CD8-positive, alpha-beta memory T cell (primary cell): ENCODE results near the gene CDH24. TPM values are rescaled to one million over a fixed set of nuclear protein-coding genes. Genes with fewer than 3 reads are reported as not detected.

Experiments used
- CTCF ChIA-PET: fragments of 350-600 bp; sonication (Branson Sonifier 250); formaldehyde crosslinking; loops from one replicate; lab custom pipeline; 2021; ENCODE audit warnings: antibody characterized with exemption; lab: Charles Lee
- POLR2A ChIA-PET: fragments of 350-600 bp; sonication (Branson Sonifier 250); formaldehyde crosslinking; loops from one replicate; lab custom pipeline; 2021; ENCODE audit warnings: antibody characterized with exemption; lab: Charles Lee
- DNase-seq, 5 donors: peaks; one replicate each; pipeline versions ENCODE4 v3.0.0 to v3.0.0-alpha.2; 2020 to 2022; ENCODE audit warnings: mixed read lengths in 1 of 5
- H3K27ac ChIP-seq: one replicate; pipeline ENCODE4 v1.7.0; 2013; ENCODE audit warnings: low read depth, mild to moderate bottlenecking, low read length, moderate library complexity
- H3K27me3 ChIP-seq: 2 replicates; pipeline ENCODE4 v1.7.0; 2013; ENCODE audit warnings: low read length, mild to moderate bottlenecking; ENCODE audit not compliant: insufficient read depth, poor library complexity, severe bottlenecking
- H3K36me3 ChIP-seq: 2 replicates; pipeline ENCODE4 v1.7.0; 2013; ENCODE audit warnings: mild to moderate bottlenecking, low read length, moderate library complexity; ENCODE audit not compliant: insufficient read depth
- H3K4me1 ChIP-seq: 2 replicates; pipeline ENCODE4 v1.7.0; 2013; ENCODE audit warnings: mild to moderate bottlenecking, low read length, moderate library complexity; ENCODE audit not compliant: insufficient read depth
- H3K4me3 ChIP-seq: 2 replicates; pipeline ENCODE4 v1.7.0; 2013; ENCODE audit warnings: mild to moderate bottlenecking, low read length
- H3K9me3 ChIP-seq: 2 replicates; pipeline ENCODE4 v1.7.0; 2013; ENCODE audit warnings: mild to moderate bottlenecking, low read length
- H3K27ac Mint-ChIP-seq, 8 donors: one replicate each; pipeline ENCODE4 v1.8.0; 2020 to 2021; ENCODE audit warnings: mixed read lengths in 8 of 8, mild to moderate bottlenecking in 6 of 8, inconsistent platforms in 3 of 8, moderate library complexity in 3 of 8
- H3K27me3 Mint-ChIP-seq, 2 donors: one replicate each; pipeline ENCODE4 v1.8.0; 2020 to 2021; ENCODE audit warnings: mixed read lengths in 2 of 2, mild to moderate bottlenecking in 1 of 2, moderate library complexity in 1 of 2
- H3K36me3 Mint-ChIP-seq, 3 donors: one replicate each; pipeline ENCODE4 v1.8.0; 2020 to 2021; ENCODE audit warnings: mixed read lengths in 3 of 3, inconsistent platforms in 1 of 3, mild to moderate bottlenecking in 1 of 3
- H3K4me1 Mint-ChIP-seq, 3 donors: one replicate each; pipeline ENCODE4 v1.8.0; 2020 to 2021; ENCODE audit warnings: mixed read lengths in 3 of 3, inconsistent platforms in 1 of 3, mild to moderate bottlenecking in 1 of 3
- H3K4me3 Mint-ChIP-seq, 7 donors: one replicate each; pipeline ENCODE4 v1.8.0; 2020 to 2021; ENCODE audit warnings: mixed read lengths in 7 of 7, mild to moderate bottlenecking in 6 of 7, moderate library complexity in 4 of 7, inconsistent platforms in 2 of 7
- H3K9me3 Mint-ChIP-seq, 5 donors: one replicate each; pipeline ENCODE4 v1.8.0; 2020 to 2022; ENCODE audit warnings: mixed read lengths in 5 of 5, mild to moderate bottlenecking in 3 of 5, moderate library complexity in 2 of 5, inconsistent platforms in 1 of 5
- polyA plus RNA-seq: library from polyadenylated mRNA; unstranded; fragments of 300-500 nt; fragmentation: Illumina TruSeq; gene quantifications from one replicate; pipeline ENCODE4 v1.2.3, GENCODE V29; 2021
- total RNA-seq, 2 experiments: library from RNA; stranded (reverse); gene quantifications; one replicate each; pipeline ENCODE4 v1.2.3, GENCODE V29; 2021

The CDH24 gene
- under 1 TPM; 0.82 to 0.88 TPM for total RNA-seq
- polyA plus RNA-seq: 0.36 TPM

DNA sequence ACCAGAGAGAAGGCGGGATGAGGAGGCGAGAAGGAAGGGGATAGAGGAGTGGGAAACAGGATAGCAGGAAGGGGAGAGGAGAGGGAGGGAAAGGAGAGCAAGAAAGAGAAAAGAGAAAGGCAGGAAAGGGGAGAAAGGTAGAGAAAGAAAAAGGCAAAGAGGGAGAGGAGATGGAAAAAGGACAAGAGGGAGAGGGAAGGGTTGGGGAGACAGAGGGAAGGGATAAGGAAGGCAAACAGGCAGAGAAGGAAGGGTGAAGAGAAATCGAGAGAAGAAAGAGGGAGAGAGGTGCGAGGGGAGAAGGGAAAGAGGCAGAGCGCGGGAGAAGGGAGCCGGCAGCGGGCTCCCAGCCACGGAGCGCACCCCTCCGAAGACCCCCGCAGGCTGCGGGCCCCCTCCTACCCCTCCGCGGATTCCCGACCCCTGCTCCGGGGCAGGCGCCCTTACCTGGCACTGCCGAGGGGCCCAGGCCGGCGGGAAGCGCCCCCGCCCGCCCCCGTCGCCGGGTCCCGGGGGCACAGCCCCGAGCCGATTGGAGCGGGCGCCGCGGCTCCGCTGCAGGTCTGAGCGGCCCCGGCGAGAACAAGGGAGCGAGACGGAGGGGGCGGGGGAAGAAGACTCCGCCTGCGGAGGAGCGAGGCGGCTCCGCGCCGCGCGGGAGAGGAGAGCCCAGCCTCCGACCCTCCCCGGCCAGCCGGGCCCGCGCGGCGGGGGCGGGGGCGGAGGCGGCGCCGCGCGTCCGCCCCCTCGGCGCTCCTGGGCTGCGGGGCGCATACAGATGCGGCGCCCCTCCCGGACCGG is at the start of gene CDH24:
Gene CDH24 (minus strand): TSS at position 565 of the 801 bp plus-strand sequence. CDS start 1,787 bp downstream, outside the sequence.
- Mint-ChIP-seq H3K4me1 (peaks cover 16 to 19% (median 18%) of the 10 kb centered on the region in 3 donors), H3K27me3 (no peaks in the 10 kb centered on the region), H3K4me3 (peak within 1 kb of the TSS; percentile 85 to 95 (median 90)), H3K9me3 (no peaks in the 10 kb centered on the region), H3K36me3 (peaks cover 0 to 38% (median 8%) of the 10 kb centered on the region in 3 donors), H3K27ac (peak within 1 kb of the TSS; percentile 2 to 95 (median 80))
- Histone ChIP-seq H3K4me3 (peak within 1 kb of the TSS; percentile 74), H3K27ac (no peak within 1 kb of the TSS), H3K36me3 (peaks cover 21% of the 10 kb centered on the region), H3K4me1 (peaks cover 14% of the 10 kb centered on the region), H3K9me3 (no peaks in the 10 kb centered on the region), H3K27me3 (no peaks in the 10 kb centered on the region)
- ChIA-PET CTCF (interaction anchor here (0.7 to 21.2 kb wide), 33 partner anchors 8 to 487 kb away, joined by 3 to 732 read pairs (median 5); partner anchors contain the start of genes ACIN1, AJUBA, C14orf119 and PRMT5), POLR2A (interaction anchor here (0.5 to 1.5 kb wide), 6 partner anchors 50 to 487 kb away, joined by 3 to 14 read pairs (median 6); partner anchors contain the start of gene AJUBA)
- DNase-seq: peak; percentile 51 to 80 (median 67)

DNA sequence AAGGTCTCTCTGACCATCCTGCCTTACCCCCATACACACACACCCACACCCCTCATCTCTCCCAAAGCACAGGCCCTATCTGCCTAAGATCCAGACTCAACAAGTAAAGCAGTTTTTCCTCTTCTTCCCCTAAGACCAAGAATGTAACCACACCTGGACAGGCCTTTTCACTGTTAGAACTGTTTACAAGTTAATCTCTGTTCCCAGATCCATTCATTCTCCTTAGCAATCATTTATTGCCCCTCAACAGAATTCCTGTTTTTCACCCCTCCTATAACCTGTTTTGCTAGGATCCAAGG is 49.4 kb upstream of the CDH24 start:
- POLR2A ChIA-PET: no interaction called here

DNA sequence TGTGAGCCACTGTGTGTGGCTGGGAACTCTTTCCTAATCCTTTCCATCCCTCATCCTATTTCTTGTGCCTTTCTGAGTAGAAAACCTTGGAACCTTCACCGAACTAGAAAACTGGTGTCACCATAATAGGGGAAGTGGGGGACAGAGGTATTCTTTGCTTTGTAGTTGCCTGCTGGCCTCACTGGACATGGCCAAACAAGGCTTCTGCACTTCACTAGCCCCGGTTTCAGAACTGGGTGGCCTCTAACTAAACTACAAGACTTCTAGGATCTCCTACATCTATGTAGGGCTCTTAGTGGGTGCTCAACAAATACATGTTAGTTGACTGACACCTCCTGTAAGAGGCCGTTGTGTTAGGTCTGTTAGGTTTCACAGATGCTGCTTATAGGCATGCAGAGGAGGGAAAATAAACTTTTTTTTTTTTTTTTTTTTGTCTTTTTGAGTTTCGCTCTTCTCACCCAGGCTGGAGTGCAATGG is 48.1 kb upstream of the CDH24 start:
- peaks cover 0 to 3% (median 0%) of the 10 kb centered on the region in 3 donors for H3K4me1 Mint-ChIP-seq
- H3K4me3 Mint-ChIP-seq: no peak overlapping the region
- Histone ChIP-seq H3K4me3 (no peak overlapping the region), H3K27ac (no peak overlapping the region), H3K36me3 (no peaks in the 10 kb centered on the region), H3K27me3 (no peaks in the 10 kb centered on the region), H3K9me3 (no peaks in the 10 kb centered on the region), H3K4me1 (no peaks in the 10 kb centered on the region)
- H3K27ac Mint-ChIP-seq: no peak overlapping the region
- H3K27me3 Mint-ChIP-seq: no peaks in the 10 kb centered on the region
- H3K9me3 Mint-ChIP-seq: no peaks in the 10 kb centered on the region
- ChIA-PET POLR2A (no interaction called here), CTCF (no interaction called here)
- no peak for DNase-seq
- H3K36me3 Mint-ChIP-seq: peaks cover 0 to 1% (median 0%) of the 10 kb centered on the region in 3 donors

More for the DNA sequence above, 49.4 kb upstream of the CDH24 start:
- Histone ChIP-seq H3K27me3 (no peaks in the 10 kb centered on the region), H3K4me3 (no peak overlapping the region), H3K36me3 (no peaks in the 10 kb centered on the region), H3K9me3 (no peaks in the 10 kb centered on the region), H3K4me1 (no peaks in the 10 kb centered on the region), H3K27ac (no peak overlapping the region)
- H3K36me3 Mint-ChIP-seq: peaks cover 0 to 1% (median 0%) of the 10 kb centered on the region in 3 donors
- no peaks in the 10 kb centered on the region for H3K4me1 Mint-ChIP-seq
- CTCF ChIA-PET: interaction anchor here (1.5 kb wide), 1 partner anchor 14 kb away, joined by 3 read pairs; no protein-coding TSS in a partner anchor
- H3K27ac Mint-ChIP-seq: no peak overlapping the region
- H3K27me3 Mint-ChIP-seq: no peaks in the 10 kb centered on the region
- H3K9me3 Mint-ChIP-seq: no peaks in the 10 kb centered on the region
- no peak for DNase-seq
- H3K4me3 Mint-ChIP-seq: no peak overlapping the region

- H3K4me1 Mint-ChIP-seq: peaks cover 0 to 3% (median under 1%) of the 10 kb centered on the region in 3 donors
- DNase-seq: no peak
- Histone ChIP-seq H3K4me1 (no peaks in the 10 kb centered on the region), H3K27me3 (no peaks in the 10 kb centered on the region), H3K27ac (no peak within 1 kb of the TSS), H3K36me3 (no peaks in the 10 kb centered on the region), H3K9me3 (no peaks in the 10 kb centered on the region), H3K4me3 (no peak within 1 kb of the TSS)
- peaks cover 0 to 1% (median 0%) of the 10 kb centered on the region in 3 donors for H3K36me3 Mint-ChIP-seq
- ChIA-PET CTCF (no interaction called here), POLR2A (no interaction called here)
- no peaks in the 10 kb centered on the region for H3K9me3 Mint-ChIP-seq
- H3K27ac Mint-ChIP-seq: peak within 1 kb of the TSS in 1 of 8 donors; percentile 2
- H3K27me3 Mint-ChIP-seq: no peaks in the 10 kb centered on the region
- H3K4me3 Mint-ChIP-seq: no peak within 1 kb of the TSS
Observed at GRCh38 chr14:23104591-23105347, 47.4 kb upstream of the CDH24 start, which contains the start of gene CIROP. Gene CIROP (minus strand): TSS chr14:23104989. CDS start chr14:23104920, 69 bp downstream.

GRCh38 chr14:23104070-23104590 is 46.8 kb upstream of the CDH24 start:
- Histone ChIP-seq H3K4me1 (no peaks in the 10 kb centered on the region), H3K9me3 (no peaks in the 10 kb centered on the region), H3K4me3 (no peak overlapping the region), H3K27ac (no peak overlapping the region), H3K36me3 (peaks cover 2% of the 10 kb centered on the region), H3K27me3 (no peaks in the 10 kb centered on the region)
- peak overlapping the region in 1 of 8 donors; percentile 2 for H3K27ac Mint-ChIP-seq
- no peak overlapping the region for H3K4me3 Mint-ChIP-seq
- H3K27me3 Mint-ChIP-seq: no peaks in the 10 kb centered on the region
- peaks cover 1 to 7% (median 2%) of the 10 kb centered on the region in 3 donors for H3K4me1 Mint-ChIP-seq
- ChIA-PET CTCF (no interaction called here), POLR2A (no interaction called here)
- no peak for DNase-seq
- H3K9me3 Mint-ChIP-seq: no peaks in the 10 kb centered on the region
- H3K36me3 Mint-ChIP-seq: peaks cover 0 to 6% (median 2%) of the 10 kb centered on the region in 3 donors

- Histone ChIP-seq H3K9me3 (no peaks in the 10 kb centered on the region), H3K4me1 (no peaks in the 10 kb centered on the region), H3K4me3 (no peak overlapping the region), H3K27me3 (no peaks in the 10 kb centered on the region), H3K27ac (no peak overlapping the region), H3K36me3 (peaks cover 8% of the 10 kb centered on the region)
- Mint-ChIP-seq H3K27me3 (no peaks in the 10 kb centered on the region), H3K36me3 (peaks cover 0 to 12% (median 2%) of the 10 kb centered on the region in 3 donors), H3K4me1 (peaks cover 1 to 13% (median 8%) of the 10 kb centered on the region in 3 donors), H3K27ac (peak overlapping the region in 1 of 8 donors; percentile 2), H3K4me3 (no peak overlapping the region), H3K9me3 (no peaks in the 10 kb centered on the region)
- POLR2A ChIA-PET: no interaction called here
- no peak for DNase-seq
- CTCF ChIA-PET: no interaction called here
Observed at GRCh38 chr14:23103581-23103980, 46.3 kb upstream of the CDH24 start.

DNA sequence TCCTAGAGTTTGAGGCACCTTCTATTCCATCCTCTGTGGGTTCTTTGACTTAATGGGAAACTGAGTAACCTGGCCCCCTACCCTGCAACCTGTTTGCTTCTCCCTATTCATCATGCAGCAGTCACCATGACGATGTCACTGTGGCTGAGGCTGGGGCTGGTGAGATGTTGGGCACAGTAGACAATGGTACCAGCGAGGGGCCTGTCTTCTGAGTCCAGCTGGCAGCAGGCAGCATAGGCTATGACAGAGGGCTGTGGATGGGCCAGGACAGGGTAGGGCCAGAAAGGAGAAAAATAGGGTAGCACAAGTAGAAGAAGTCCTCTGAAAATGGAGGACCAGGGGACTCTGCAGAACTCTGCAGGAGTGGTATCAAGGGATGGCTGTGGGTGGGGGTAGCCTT is 45.5 kb upstream of the CDH24 start:
- H3K27me3 Mint-ChIP-seq: no peaks in the 10 kb centered on the region
- H3K4me3 ChIP-seq: no peak overlapping the region
- CTCF ChIA-PET: interaction anchor here (1.0 to 1.5 kb wide), 2 partner anchors 18 to 116 kb away, joined by 3 read pairs; no protein-coding TSS in a partner anchor
- H3K27me3 ChIP-seq: no peaks in the 10 kb centered on the region
- POLR2A ChIA-PET: no interaction called here
- H3K9me3 Mint-ChIP-seq: no peaks in the 10 kb centered on the region
- peaks cover 5% of the 10 kb centered on the region for H3K4me1 ChIP-seq
- peak overlapping the region in 1 of 8 donors; percentile 22 for H3K27ac Mint-ChIP-seq
- DNase-seq: no peak
- peaks cover 15% of the 10 kb centered on the region for H3K36me3 ChIP-seq
- peaks cover 3 to 21% (median 10%) of the 10 kb centered on the region in 3 donors for H3K4me1 Mint-ChIP-seq
- no peaks in the 10 kb centered on the region for H3K9me3 ChIP-seq
- no peak overlapping the region for H3K4me3 Mint-ChIP-seq
- H3K36me3 Mint-ChIP-seq: peaks cover 0 to 20% (median 2%) of the 10 kb centered on the region in 3 donors
- no peak overlapping the region for H3K27ac ChIP-seq
